HG02798 (cell line): Measurements from ENCODE around the gene OGFOD2.

ENCODE experiments used
- ATAC-seq: cut with Tn5 transposase; IDR thresholded peaks from one replicate; pipeline ENCODE4 v1.9.1; 2021; ENCODE audit warnings: mild to moderate bottlenecking; ENCODE audit not compliant: unreplicated experiment, poor library complexity

OGFOD2 gene

DNA sequence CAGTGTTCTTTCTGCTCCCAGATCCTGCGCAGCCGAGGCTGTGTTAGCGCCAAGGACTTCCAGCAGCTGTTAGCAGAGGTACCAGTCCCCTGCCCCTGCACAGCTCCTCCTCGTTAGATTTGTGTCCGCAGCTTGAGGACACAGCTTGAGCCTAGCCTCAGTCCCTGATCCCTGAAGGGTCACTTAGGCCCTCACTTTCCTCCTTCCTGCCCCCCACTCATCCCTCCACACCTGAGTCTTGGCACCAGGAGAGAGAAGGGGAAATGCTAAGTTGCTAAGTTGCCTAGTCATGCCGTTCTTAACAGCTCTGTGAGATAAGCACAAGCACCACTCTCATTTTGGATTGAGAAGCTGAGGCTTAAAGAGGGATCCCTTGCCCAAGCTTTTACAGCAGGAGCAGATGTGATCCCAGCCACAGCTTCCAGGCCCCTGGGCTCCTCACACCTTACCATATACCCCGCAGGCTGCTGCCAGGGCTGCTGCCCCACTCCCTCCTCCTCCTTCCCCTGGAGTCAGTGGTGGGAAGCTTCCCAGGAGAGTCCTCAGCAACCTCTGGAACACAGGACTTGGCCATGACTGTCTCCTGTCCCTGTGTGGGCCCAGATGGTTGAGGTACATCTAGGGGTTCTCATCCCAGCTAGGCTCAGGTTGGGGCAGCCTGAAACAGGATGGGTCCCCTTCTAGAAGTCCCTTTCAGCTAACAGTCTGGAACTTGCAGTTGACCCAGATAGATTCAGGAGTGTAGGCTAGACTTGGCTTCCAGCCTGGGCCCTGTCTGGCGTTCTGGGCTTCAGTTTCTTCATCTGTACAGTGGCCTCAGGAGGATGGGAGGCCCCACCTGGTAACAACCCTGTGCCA lies 975 bp downstream of the OGFOD2 start:
- no peak for ATAC-seq

DNA sequence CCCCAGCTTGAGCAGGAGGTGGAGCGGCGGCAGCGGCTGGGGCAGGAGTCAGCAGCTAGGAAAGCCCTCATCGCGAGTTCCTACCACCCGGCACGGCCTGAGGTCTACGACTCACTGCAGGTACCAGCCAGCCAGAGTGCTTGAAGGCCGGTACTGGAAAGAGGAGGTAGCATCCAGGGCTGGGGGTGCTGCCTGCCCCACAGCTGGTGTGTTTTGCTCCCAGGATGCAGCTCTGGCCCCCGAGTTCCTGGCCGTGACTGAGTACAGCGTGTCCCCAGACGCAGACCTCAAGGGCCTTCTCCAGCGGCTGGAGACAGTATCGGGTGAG lies 1.6 kb downstream of the OGFOD2 start:
- no peak for ATAC-seq

DNA sequence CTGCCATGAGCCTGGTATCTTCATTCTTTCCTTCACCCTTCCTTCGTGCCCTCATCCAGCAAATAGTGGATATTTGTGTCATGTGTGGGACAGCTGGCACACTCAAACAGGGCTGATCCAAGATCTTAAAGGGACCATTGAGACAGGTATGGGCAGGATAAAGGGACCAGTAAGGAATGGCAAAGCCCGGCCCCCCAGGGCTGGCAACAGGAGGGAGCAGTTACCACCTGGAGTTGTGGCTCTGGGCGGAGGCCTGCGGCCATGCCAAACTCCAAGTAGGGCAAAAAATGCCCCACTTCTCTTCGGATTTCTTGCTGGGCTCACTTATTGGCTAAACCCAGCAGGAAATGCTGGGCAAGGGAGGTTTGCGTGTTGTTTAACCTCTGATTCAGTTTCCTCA lies 2.1 kb downstream of the OGFOD2 start:
- no peak for ATAC-seq

DNA sequence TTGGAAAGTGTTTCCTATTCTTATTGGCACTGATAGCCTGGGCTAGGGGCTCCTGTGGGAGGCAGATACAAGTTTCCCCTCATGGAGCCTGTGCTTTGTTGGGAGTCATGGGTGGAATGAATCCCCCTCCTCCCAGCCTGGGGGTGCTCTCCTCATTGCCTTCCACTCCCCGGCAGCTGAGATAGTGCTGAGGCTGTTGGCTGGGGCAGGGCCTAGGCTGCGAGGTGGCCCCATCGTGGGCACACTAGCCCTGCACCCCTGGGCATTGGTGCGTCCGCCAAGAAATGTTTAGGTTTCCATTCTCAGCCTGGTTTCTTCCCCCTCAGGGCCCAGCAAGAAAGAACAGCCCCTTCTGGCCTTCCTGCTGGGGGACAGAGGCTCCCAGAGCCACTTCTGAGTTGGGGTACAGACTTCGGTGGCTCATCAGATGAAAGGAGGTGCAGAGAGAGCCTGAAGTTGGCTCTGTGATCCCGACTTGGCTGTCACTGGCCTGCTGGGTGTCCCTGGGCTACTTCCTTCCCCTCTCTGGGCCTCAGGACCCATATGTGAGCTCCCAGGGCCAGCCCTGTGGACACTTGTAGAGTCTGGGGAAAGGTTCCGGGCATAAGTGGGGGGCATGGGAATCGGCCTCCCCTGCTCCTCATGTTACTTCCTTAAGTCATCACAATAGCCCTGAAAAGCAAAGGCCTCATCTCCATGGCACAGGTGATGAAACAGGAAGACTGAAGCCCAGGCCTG lies 2.8 kb downstream of the OGFOD2 start:
- ATAC-seq: no peak

DNA sequence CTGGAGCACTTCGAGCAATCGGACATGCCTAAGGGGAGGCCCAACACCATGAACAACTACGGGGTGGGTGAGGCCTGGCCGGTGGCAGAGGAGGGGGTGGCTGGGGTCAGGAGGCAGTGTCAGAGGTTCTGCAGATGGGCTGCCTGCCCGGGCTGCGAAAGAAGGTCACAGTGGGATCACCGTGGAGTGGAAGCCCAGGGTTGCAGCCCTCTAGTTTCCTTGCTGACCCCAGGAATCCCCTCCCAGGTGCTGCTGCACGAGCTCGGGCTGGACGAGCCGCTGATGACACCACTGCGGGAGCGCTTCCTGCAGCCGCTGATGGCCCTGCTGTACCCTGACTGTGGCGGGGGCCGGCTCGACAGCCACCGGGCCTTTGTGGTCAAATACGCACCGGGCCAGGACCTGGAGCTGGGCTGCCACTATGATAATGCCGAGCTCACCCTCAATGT lies 3.5 kb downstream of the OGFOD2 start:
- ATAC-seq: no peak

DNA sequence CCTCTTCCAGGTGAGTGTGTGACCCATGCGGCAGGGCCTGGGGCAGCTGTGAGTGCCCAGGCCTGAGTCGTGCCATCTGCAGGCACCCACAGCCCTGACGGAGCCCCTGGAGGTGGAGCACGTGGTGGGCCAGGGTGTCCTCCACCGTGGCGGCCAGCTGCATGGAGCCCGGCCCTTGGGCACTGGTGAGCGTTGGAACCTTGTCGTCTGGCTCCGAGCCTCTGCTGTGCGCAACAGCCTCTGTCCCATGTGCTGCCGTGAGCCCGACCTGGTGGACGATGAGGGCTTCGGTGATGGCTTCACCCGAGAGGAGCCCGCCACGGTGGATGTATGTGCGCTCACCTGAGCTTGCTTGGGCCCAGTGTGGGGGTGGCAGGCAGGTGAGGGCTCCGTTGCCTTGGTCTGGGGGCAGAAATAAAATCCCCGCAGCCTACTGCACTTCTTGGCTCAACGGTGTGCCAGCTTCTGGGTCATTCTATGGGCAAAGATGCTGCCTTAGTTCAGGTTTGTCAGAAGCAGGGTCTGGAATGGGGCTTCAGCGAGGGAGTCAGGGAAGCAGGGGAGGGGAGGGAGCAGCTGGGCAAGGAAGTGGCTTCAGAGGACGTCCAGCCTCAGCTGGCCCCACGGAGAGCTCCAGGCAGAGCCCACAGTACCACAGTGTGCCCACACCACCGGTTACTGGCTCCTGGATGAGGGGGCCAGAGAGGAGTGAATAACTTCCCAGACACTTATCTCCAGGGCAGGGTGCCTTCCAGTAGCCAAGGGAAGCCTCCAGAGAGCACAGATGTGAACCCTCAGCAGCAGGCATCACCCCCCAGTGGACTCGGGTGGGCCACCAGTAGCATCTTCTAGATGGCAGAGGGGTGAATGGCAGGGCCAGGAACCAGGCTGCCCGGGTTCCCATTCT lies 4.2 kb downstream of the OGFOD2 start:
- no peak for ATAC-seq

DNA sequence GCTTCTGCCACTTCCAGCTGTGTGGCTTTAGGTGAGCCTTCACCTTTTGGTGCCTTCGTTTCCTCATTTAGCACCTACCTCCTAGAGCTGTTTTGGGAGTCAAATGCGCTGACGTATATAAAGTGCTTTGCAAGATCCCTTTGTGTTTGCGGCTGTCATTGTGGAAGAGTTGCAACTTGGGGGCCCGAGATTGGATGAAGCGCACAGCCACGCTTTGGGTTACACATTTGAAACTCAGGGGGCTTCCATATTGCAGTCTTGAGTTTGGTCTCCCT lies 4.8 kb downstream of the OGFOD2 start:
- no peak for ATAC-seq

DNA sequence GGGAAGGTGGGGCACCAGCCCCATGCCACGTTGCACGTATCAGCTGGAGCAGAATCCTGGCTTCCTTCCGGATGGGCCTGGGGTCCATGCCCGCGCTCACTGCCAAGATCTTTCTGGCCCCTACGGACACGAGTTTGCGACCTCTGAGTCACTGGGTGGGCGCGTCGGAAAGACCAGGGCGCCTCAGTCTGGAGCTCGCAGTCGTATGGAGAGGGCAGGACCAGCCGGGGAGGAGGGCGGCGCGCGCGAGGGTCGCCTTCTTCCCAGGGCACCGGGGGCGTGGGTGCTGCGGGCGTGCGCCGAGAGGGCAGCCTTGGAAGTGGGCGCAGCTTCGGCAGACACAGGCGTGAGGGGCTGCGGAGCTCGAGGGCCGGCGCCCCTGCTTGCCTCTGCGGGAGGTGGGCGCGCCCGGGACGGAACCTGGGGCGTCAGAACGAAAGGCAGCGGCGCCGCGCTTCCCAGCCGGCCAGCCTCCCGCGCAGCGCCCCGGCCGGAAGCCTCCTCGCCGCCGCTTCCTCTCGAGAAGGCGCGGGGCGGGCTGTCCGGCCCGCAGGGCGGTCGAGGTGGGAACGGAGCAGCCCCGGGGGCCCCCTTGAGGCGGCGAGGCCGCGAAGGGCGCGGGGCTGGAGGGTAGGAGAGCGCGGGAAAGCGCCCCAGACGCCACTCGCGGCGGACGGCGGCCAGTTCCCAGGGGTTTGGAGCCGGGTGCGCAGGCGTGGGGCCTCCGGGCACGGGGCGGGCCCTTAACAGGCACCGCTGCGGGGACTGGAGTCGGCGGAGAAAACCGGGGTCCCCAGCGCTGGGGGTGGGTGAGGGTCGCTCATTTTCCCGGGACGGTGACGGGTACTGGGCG lies 5.4 kb downstream of the OGFOD2 start, which contains the start of gene ARL6IP4:
ARL6IP4 (plus strand) TSS at position 499 of the 853 bp plus-strand sequence. CDS start 459 bp downstream, outside the sequence.
- peak; percentile 73 for ATAC-seq

DNA sequence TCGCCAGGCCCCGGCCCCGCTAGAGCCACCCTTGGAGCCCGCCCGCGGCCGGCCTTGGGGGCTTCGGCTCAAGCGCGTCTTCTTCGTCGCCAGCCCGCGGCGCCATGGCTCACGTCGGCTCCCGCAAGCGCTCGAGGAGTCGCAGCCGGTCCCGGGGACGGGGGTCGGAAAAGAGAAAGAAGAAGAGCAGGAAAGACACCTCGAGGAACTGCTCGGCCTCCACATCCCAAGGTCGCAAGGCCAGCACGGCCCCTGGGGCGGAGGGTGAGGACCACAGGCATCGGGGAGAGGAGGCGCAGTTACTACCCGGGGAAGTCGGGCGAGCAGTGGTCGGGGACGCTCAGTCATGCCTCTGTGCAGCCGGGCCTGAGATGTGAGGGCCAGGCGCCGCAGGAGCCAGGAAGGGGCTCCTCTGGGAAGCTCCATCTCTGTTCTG lies 6.0 kb downstream of the OGFOD2 start:
- peak; percentile 18 for ATAC-seq

DNA sequence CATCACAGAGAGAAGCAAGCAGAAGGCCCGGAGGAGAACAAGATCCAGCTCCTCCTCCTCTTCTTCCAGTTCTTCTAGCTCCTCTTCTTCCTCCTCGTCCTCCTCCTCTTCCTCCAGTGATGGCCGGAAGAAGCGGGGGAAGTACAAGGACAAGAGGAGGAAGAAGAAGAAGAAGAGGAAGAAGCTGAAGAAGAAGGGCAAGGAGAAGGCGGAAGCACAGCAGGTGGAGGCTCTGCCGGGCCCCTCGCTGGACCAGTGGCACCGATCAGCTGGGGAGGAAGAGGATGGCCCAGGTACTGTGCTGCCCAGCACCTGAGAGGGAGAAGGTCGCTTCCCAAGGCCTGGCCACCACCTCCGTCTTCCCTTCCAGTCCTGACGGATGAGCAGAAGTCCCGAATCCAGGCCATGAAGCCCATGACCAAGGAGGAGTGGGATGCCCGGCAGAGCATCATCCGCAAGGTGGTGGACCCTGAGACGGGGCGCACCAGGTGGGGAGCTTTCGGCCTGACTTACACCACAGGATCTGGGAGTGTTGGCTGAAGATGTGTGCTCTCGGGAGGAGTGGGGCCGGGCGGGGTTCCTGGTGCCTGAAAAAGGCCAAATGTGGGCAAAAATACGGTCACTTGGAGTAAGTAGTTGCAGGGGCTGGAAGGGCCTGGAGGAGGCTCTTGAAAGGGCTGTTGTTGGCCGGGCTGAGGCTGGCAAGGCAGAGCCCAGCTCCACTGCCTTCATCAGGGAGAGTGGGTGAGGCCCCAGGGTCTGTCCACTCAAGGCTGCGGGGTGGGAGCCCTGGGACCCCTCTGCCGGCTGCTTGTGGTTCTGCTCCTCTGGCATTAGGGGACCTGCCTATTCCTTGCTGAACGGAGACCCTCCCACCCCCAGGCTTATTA lies 6.8 kb downstream of the OGFOD2 start:
- ATAC-seq: no peak

DNA sequence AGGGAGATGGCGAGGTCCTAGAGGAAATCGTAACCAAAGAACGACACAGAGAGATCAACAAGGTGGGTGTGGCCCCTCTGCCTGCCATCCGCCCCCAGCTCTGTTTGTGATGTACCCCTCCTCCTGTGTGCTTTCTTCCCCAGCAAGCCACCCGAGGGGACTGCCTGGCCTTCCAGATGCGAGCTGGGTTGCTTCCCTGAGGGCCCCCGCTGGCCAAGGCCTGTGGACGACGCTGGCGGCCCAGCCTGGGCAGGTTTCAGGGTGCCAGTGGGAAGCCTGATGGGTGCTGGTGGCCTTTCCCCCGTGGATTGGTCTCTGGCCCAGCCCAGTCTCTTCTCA lies 7.4 kb downstream of the OGFOD2 start:
- no peak for ATAC-seq

DNA sequence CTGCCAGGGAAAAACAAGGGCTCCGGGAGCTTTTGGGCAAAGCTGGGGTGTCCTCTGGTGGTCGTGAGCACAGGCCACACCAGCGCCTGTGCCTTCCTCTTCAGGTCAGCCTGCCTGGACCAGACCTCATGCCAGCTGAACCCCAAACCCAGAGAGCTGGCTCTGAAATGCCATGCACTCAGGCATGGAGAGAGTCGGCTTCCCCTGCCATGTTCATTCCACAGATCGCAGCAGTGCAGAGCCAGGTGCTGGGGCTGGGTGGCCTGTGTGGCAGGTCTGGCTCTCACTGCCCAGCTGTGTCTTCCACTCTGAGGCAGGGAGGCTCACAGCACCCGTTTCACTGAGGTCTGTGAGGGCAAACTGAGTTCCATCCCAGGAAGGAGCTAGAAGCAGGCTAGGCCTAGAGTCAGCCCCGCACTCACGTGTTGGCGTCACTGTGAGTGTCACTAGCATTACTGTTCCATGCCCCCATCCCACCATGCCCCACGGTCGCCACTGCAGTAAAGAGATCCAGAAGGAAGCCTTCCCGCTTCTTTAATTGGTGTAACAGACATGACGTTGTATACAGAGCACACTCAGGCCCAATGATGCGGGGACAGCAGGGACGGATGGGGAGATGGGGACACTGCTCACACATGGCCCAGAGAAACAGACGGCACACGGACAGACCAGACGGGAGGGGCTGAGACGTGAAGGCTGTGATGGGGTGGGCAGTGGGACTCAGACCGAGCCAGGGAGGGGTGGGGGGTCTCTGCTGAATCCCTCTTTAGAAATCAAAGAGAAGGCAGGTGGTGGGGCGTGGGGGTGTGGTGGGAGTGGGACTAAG lies 8.1 kb downstream of the OGFOD2 start:
- ATAC-seq: no peak

DNA sequence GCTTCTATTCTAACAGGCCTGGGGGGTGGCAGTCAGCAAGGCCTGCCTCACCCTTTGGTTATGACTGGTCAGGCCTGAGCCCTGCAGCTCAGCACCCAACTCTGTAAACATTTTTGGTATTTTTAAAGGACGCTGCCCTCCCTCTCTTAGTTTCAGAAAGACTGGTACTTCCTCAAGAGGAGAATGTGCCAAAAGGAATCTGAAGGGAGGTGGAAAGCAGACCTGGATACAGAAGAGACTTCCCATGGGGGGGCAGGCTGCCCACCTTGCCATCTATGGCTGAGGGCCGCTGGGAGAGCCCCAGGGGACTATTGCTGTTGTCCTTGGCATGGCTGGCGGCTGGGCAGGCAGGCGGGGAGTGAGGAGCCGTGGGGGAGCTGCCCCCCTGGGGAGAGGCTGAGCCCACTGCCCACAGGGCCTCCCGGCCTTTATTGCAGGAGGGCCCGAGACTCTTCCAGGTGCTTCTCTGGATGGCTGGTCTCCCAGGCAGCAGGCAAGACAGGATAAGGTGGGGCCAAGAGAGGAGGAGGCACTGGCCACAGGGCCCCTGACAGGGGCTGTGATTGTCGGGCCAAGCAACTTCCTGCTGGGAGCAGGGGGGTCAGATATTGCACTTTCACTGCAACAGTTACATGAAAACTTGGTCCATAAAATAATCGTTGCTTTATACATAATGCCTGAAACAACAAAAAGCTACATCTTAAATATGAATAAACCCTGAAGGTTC lies 8.9 kb downstream of the OGFOD2 start:
- ATAC-seq: no peak

DNA sequence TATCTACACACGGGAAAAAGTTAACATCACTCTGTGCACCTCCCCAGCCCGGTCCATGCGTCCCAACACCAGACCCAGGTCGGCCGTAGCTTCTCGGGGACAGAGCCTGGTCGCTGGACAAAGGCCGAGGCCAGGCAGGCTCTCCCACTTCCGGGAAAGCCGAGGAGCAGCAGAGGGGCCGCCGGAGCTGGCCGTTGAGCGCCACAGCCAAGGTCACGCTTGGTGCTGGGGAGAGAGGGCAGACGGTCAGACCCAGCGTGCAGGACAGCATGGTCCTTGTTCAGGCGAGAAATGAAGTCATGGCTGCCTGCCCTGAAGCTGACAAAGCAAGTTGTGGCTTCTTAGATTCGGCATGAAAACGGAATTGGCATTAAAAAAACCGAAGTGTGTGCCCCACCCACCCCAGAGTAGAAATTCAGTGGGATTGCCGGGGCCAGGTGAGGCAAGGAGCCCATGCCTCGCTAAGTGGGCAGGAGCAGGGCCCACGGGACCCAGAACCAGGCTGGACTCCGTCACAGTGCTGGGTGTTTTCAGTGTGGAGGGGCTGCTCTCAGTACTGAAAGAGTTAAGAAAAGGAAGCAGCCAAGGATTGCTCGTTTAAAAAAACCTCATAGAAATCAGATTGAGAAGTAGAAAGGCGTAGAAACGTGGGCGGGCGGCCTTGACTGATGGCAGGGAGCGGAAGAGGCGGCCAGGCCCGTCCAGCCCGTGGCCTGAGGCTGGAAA lies 9.7 kb downstream of the OGFOD2 start:
- no peak for ATAC-seq

DNA sequence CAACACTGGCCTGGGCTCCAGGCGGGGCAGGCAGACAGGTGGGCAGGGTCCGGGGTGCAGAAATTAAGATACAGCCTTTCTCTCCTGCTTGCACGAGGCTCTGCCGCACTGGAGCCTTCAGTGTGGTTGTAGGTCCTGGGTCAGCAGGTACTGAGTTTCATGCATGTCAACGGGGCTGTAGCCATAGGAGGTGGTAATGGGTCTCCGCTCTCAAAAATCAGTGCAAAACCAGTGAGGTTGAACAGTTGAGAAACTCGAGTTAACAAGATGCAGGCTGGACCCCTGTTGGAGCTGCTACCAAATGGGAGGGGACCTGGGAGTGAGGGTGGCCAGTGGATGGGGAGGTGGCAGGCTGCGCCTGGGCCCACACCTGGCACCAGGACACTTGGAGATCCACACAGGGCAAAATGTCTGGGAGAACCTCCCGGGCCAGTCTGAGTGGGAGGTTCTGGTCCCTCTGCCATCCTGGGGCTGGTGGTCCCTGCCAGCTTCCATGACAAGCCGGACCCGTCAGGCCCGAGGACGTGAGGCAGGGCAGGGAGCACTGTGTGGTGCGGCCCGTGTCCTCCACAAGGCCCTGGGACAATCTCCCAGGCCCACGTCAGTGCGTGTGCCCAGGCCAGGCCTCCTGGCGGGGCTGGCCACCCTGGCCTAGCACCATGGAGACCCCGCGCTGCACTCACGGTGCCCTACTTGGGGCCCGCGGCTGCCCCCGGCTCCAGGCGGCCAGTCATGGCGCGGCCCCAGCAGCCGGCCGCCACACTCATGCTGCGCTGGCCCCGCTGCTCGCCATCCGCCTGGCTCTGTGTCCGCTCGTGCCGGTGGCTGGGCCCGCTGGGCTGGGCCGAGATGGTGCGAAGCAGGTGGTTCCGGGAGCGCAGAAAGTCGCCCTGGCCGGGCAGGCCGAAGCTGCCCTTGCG lies 10.6 kb downstream of the OGFOD2 start:
- no peak for ATAC-seq
